ENCODE data around the gene HOXC4. TPM values are rescaled to one million over a fixed set of nuclear protein-coding genes. Genes with fewer than 3 reads are reported as not detected.

HOXC4 gene
- total RNA-seq, 2 experiments from 2014 or later, result not detected

- ChIA-PET POLR2A (no interaction called here), CTCF (interaction anchor here (0.6 to 2.5 kb wide), 12 partner anchors 8 to 172 kb away, joined by 3 to 15 read pairs (median 3); partner anchors contain the start of gene HOXC5)
- ATAC-seq (no peak), DNase-seq (no peak)
- Mint-ChIP-seq H3K4me3 (no peak overlapping the region), H3K27ac (no peak overlapping the region), H3K9me3 (ENCODE audit: low read depth) (no peaks in the 10 kb centered on the region), H3K27me3 (peaks cover 84% of the 10 kb centered on the region), H3K36me3 (ENCODE audit: low read depth) (no peaks in the 10 kb centered on the region), H3K4me1 (peaks cover 23% of the 10 kb centered on the region)
- intact Hi-C loops (cut with DNase I, micrococcal nuclease), result loop anchor here (2.0 to 5.0 kb wide), 5 partner anchors 46 to 96 kb away; no protein-coding TSS in a partner anchor
Observed at GRCh38 chr12:54052438-54053002, 1.1 kb upstream of the HOXC4 start.

DNA sequence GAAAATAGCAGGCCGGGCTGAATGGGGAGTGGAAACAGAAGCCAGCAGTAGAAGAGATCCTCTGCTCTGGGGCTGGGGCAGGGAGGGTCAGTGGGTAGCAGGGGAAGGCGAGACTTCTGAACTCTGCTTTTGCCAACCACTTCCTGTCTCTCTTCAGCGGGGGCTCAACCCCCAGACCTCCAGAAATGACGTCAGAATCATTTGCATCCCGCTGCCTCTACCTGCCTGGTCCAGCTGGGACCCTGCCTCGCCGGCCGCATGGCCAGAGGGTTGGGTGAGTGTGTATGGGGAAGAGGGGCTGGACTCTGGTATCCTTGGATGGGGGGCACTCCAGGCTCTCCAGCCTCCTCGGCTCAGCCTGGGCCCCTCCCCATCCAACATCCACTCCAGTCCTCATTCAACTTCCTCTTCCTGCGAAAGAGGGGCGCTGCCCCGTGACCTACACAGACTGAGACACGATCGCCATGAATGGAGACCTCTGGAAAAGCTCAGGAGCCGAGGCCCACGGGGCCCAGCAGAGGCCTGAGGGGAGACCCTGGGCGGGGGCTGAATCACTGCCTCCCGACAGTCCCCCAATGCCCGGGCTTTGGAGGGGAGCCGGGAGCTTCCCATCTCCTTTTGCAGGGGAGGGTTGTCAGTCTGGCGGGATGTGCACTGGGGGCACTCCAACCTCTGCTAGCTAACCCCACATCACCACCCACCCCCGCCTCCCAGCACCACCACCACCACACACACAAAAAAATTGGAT lies 458 bp upstream of the HOXC4 start:
- POLR2A ChIA-PET, result no interaction called here
- peaks cover 81% of the 10 kb centered on the region for H3K27me3 Mint-ChIP-seq
- peak overlapping the region; percentile 0 for H3K4me3 Mint-ChIP-seq

GRCh38 chr12:54054742-54055194 lies 1.1 kb downstream of the HOXC4 start:
- no peaks in the 10 kb centered on the region for H3K36me3 Mint-ChIP-seq (ENCODE audit: low read depth)
- CTCF ChIA-PET, result interaction anchor here (0.6 to 2.0 kb wide), 6 partner anchors 10 to 153 kb away, joined by 3 to 9 read pairs (median 4); partner anchors contain the start of gene HOXC9
- no peak overlapping the region for H3K27ac Mint-ChIP-seq
- intact Hi-C loops (cut with DNase I, micrococcal nuclease), result loop anchor here (5.0 kb wide), 3 partner anchors 62 to 97 kb away; no protein-coding TSS in a partner anchor
- no peaks in the 10 kb centered on the region for H3K9me3 Mint-ChIP-seq (ENCODE audit: low read depth)
- POLR2A ChIA-PET, result no interaction called here
- no peak overlapping the region for H3K4me3 Mint-ChIP-seq
- H3K4me1 Mint-ChIP-seq, result peaks cover 21% of the 10 kb centered on the region
- DNase-seq, result no peak
- no peak for ATAC-seq
- H3K27me3 Mint-ChIP-seq, result peaks cover 79% of the 10 kb centered on the region

More for the DNA sequence above, 458 bp upstream of the HOXC4 start:
- peaks cover 21% of the 10 kb centered on the region for H3K4me1 Mint-ChIP-seq
- DNase-seq (no peak), ATAC-seq (peak; percentile 19)
- H3K27ac Mint-ChIP-seq, result no peak overlapping the region
- no peaks in the 10 kb centered on the region for H3K9me3 Mint-ChIP-seq (ENCODE audit: low read depth)
- CTCF ChIA-PET, result interaction anchor here (0.6 to 2.5 kb wide), 7 partner anchors 9 to 171 kb away, joined by 3 to 15 read pairs (median 3); partner anchors contain the start of gene HOXC5
- intact Hi-C loops (cut with DNase I, micrococcal nuclease), result loop anchor here (2.0 to 5.0 kb wide), 5 partner anchors 46 to 96 kb away; no protein-coding TSS in a partner anchor
- no peaks in the 10 kb centered on the region for H3K36me3 Mint-ChIP-seq (ENCODE audit: low read depth)

- DNase-seq (no peak), ATAC-seq (no peak)
- intact Hi-C loops (cut with DNase I, micrococcal nuclease), result no loop called here
- ChIA-PET CTCF (interaction anchor here (0.5 to 2.0 kb wide), 9 partner anchors 9 to 355 kb away, joined by 3 to 9 read pairs (median 3); partner anchors contain the start of gene HOXC5), POLR2A (no interaction called here)
- no peak overlapping the region for H3K4me3 Mint-ChIP-seq
- H3K4me1 Mint-ChIP-seq, result peaks cover 15% of the 10 kb centered on the region
- H3K27me3 Mint-ChIP-seq, result peaks cover 77% of the 10 kb centered on the region
- no peaks in the 10 kb centered on the region for H3K9me3 Mint-ChIP-seq (ENCODE audit: low read depth)
- no peaks in the 10 kb centered on the region for H3K36me3 Mint-ChIP-seq (ENCODE audit: low read depth)
- no peak overlapping the region for H3K27ac Mint-ChIP-seq
Observed at GRCh38 chr12:54055552-54055951, 1.9 kb downstream of the HOXC4 start.

DNA sequence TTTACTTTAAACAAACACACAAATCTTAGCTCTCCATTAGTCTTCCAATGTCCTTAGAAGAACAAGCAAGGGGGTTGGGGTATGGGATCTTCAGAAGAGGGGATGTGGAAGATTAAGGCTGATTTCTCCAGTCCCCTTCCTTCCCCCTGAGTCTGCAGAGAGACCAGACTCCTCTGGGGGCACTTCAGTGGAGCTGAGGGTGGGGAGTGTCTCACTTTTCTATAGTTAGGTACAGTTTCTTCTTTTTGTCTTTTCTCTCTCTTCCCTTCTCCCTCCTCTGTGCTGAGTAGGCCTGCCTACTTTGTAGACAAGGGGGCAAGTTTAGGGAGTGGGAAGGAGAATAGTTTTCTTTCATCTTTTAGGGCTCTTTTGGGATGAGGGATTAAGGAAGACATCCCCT lies 2.5 kb downstream of the HOXC4 start:
- no peaks in the 10 kb centered on the region for H3K9me3 Mint-ChIP-seq (ENCODE audit: low read depth)
- POLR2A ChIA-PET, result no interaction called here
- H3K27me3 Mint-ChIP-seq, result peaks cover 77% of the 10 kb centered on the region
- H3K4me1 Mint-ChIP-seq, result peaks cover 15% of the 10 kb centered on the region
- no peak for DNase-seq
- CTCF ChIA-PET, result interaction anchor here (0.5 to 2.0 kb wide), 7 partner anchors 8 to 52 kb away, joined by 3 to 9 read pairs (median 3); partner anchors contain the start of gene HOXC5
- H3K4me3 Mint-ChIP-seq, result no peak overlapping the region
- no peak overlapping the region for H3K27ac Mint-ChIP-seq
- intact Hi-C loops (cut with DNase I, micrococcal nuclease), result no loop called here
- ATAC-seq, result no peak
- no peaks in the 10 kb centered on the region for H3K36me3 Mint-ChIP-seq (ENCODE audit: low read depth)

GRCh38 chr12:54058128-54058768 lies 4.6 kb downstream of the HOXC4 start:
- peaks cover 6% of the 10 kb centered on the region for H3K4me1 Mint-ChIP-seq
- H3K27ac Mint-ChIP-seq, result no peak overlapping the region
- intact Hi-C loops (cut with DNase I, micrococcal nuclease), result no loop called here
- no peaks in the 10 kb centered on the region for H3K9me3 Mint-ChIP-seq (ENCODE audit: low read depth)
- H3K36me3 Mint-ChIP-seq (ENCODE audit: low read depth), result no peaks in the 10 kb centered on the region
- ChIA-PET POLR2A (no interaction called here), CTCF (interaction anchor here (0.6 to 1.6 kb wide), 2 partner anchors 149 to 231 kb away, joined by 3 read pairs; no protein-coding TSS in a partner anchor)
- ATAC-seq (no peak), DNase-seq (no peak)
- H3K27me3 Mint-ChIP-seq, result peaks cover 80% of the 10 kb centered on the region
- H3K4me3 Mint-ChIP-seq, result no peak overlapping the region

DNA sequence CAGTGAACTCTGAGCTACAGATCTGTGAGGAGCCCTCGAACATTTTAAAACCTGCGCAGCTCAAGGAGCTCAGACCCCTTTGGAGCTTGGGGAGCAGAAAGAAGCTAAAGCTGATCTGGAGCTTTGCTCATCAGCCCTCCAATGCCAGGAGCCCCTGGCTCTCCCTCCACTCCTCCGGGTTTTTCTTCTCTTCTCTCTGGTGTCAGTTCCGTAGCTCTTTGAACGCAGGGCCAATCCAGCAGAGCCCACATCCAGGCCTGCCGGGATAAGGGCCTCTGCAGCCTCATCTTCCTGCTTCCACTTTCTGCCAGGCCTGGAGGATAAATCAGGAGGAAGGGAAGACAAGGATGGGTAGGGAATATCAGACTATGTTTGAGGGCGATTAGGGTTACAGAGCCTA lies 6.0 kb downstream of the HOXC4 start:
- Mint-ChIP-seq H3K27me3 (peaks cover 76% of the 10 kb centered on the region), H3K36me3 (ENCODE audit: low read depth) (no peaks in the 10 kb centered on the region), H3K4me1 (no peaks in the 10 kb centered on the region), H3K4me3 (no peak overlapping the region), H3K27ac (no peak overlapping the region), H3K9me3 (ENCODE audit: low read depth) (no peaks in the 10 kb centered on the region)
- no peak for DNase-seq
- intact Hi-C loops (cut with DNase I, micrococcal nuclease), result no loop called here
- CTCF ChIA-PET, result interaction anchor here (0.9 to 1.6 kb wide), 6 partner anchors 12 to 199 kb away, joined by 3 to 5 read pairs (median 3); partner anchors contain the start of gene HOXC5
- ATAC-seq, result no peak
- POLR2A ChIA-PET, result no interaction called here

- ChIA-PET CTCF (interaction anchor here (0.5 to 1.6 kb wide), 8 partner anchors 8 to 176 kb away, joined by 3 to 5 read pairs (median 3); partner anchors contain the start of gene HOXC5), POLR2A (interaction anchor here (0.6 kb wide), 1 partner anchor 74 kb away, joined by 3 read pairs; no protein-coding TSS in a partner anchor)
- H3K27ac Mint-ChIP-seq, result no peak overlapping the region
- DNase-seq (no peak), ATAC-seq (no peak)
- H3K4me1 Mint-ChIP-seq, result no peaks in the 10 kb centered on the region
- no peaks in the 10 kb centered on the region for H3K9me3 Mint-ChIP-seq (ENCODE audit: low read depth)
- H3K36me3 Mint-ChIP-seq (ENCODE audit: low read depth), result no peaks in the 10 kb centered on the region
- H3K4me3 Mint-ChIP-seq, result no peak overlapping the region
- peaks cover 71% of the 10 kb centered on the region for H3K27me3 Mint-ChIP-seq
- intact Hi-C loops (cut with DNase I, micrococcal nuclease), result no loop called here
Observed at GRCh38 chr12:54060174-54060974, 6.7 kb downstream of the HOXC4 start.

GRCh38 chr12:54060975-54061778 lies 7.5 kb downstream of the HOXC4 start:
- CTCF ChIA-PET, result interaction anchor here (0.8 to 1.1 kb wide), 3 partner anchors 9 to 130 kb away, joined by 3 to 4 read pairs (median 3); no protein-coding TSS in a partner anchor
- Mint-ChIP-seq H3K36me3 (ENCODE audit: low read depth) (no peaks in the 10 kb centered on the region), H3K4me3 (no peak overlapping the region), H3K9me3 (ENCODE audit: low read depth) (no peaks in the 10 kb centered on the region), H3K27me3 (peaks cover 69% of the 10 kb centered on the region), H3K4me1 (no peaks in the 10 kb centered on the region), H3K27ac (no peak overlapping the region)
- POLR2A ChIA-PET, result interaction anchor here (0.6 kb wide), 1 partner anchor 75 kb away, joined by 3 read pairs; no protein-coding TSS in a partner anchor
- ATAC-seq (no peak), DNase-seq (no peak)
- intact Hi-C loops (cut with DNase I, micrococcal nuclease), result no loop called here

DNA sequence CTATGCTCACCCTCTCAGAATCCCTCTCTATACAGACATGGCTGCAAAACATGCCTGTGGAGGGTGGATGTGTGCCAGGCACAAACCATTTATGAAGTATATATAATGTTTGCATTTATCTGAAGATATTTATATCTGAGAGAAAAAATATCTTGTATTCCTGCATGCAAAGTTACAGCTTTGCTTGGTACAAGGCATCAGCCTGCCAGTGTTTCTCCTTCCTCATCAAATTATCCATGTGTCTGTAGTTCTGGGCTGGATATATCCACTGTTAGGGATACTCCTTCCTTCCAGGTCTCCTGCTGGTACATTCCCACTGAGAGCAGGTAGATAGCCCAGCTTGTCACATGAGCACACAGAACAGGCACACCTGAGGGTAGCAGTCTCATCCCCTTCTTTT lies 12.0 kb downstream of the HOXC4 start:
- H3K4me1 Mint-ChIP-seq, result no peaks in the 10 kb centered on the region
- CTCF ChIA-PET, result interaction anchor here (0.5 to 1.1 kb wide), 3 partner anchors 55 to 143 kb away, joined by 3 to 4 read pairs (median 3); no protein-coding TSS in a partner anchor
- H3K4me3 Mint-ChIP-seq, result no peak overlapping the region
- H3K27me3 Mint-ChIP-seq, result peaks cover 47% of the 10 kb centered on the region
- H3K9me3 Mint-ChIP-seq (ENCODE audit: low read depth), result no peaks in the 10 kb centered on the region
- H3K27ac Mint-ChIP-seq, result no peak overlapping the region
- no peaks in the 10 kb centered on the region for H3K36me3 Mint-ChIP-seq (ENCODE audit: low read depth)
- DNase-seq, result no peak
- intact Hi-C loops (cut with DNase I, micrococcal nuclease), result no loop called here
- POLR2A ChIA-PET, result no interaction called here
- ATAC-seq, result no peak

Data from activated CD4-positive, alpha-beta T cell treated with anti-CD3 and anti-CD28 coated beads for 36 hours (primary cell).